NCI-H748 treated with DMSO at 0.1 percent for 48 hours (cell line): ENCODE data around the gene C6orf15.
A peak's percentile ranks its signal among the peaks of the same experiment; 100 is the strongest.

Source experiments
- DNase-seq: peaks from one replicate; lab custom pipeline; 2025; lab: John Stamatoyannopoulos, UW

C6orf15 gene

DNA sequence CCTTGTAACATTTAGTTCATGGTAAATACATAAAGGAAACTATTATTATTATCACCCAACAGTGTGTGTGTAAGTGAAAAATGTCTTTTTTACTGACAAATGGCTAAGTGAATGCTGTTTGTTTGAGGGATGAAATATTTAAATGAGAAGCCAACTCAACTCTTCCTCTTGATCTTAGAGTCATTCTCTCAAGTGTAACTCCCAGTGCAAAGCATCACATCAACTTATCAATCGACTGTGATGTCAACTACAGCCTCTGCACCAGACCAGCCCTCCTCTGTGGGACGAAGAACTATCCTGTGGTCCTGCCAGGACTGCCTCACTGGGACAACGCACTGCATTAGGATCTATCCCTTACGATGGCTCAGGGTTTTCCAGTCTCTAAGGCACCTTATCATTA lies 5.3 kb downstream of the C6orf15 start:
- no peak for DNase-seq

DNA sequence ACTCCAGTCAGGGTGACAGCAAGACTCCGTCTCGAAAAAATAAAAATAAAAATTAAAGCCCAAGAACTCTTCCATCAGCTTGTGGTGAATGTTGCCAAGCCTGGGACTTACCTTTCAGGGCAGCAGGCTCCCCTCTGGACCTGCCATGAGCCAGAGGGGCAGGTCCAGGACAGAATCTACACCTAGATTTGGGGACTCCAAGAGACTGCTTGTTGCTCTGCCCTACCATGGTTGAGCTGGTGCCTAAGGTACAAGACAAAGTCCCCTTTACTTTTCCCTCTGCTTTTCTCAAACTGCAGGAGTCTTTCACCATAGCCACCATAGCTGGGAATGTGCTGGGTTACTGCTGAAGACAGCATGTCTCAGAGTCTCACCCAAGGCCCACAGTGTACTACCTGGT lies 9.2 kb downstream of the C6orf15 start:
- DNase-seq: no peak

- no peak for DNase-seq
Measured at GRCh38 chr6:31098449-31098938, 13.9 kb downstream of the C6orf15 start.

DNA sequence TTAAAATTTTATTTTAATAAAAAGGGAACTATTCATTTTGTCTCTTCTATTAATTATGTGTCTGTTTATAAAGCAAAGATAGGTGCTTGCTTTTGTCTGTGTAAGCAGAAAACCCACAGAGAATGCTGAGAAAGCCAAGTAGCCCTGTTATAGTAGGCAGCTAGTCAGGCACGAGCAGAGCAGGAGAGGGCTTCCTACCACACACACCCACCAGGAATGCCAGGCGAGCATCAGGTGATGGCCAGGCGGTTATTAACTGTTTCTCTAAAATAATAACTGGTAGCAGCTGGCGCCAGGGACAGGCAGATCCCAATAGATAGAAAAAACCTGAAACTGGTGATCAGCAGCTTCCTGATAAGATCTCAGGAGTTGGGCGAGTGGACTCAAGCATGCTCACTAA lies 15.7 kb downstream of the C6orf15 start:
- DNase-seq: no peak

DNA sequence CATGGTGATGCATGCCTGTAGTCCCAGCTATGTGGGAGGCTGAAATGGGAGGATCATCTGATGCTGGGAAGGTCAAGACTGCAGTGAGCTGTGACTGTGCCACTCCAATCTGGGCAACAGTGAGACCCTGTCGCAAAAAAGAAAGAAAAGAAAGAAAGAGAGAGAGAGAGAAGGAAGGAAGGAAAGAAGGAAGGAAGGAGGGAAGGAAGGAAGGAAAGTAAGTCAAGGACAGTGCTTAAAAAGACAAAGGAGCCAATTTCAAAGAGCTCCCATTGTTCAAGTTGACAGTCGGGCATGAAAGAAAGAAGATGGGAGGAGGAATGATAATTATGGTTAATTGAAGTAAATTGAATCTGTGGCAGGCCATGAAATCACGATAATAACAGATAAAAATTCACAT lies 16.2 kb downstream of the C6orf15 start:
- no peak for DNase-seq

DNA sequence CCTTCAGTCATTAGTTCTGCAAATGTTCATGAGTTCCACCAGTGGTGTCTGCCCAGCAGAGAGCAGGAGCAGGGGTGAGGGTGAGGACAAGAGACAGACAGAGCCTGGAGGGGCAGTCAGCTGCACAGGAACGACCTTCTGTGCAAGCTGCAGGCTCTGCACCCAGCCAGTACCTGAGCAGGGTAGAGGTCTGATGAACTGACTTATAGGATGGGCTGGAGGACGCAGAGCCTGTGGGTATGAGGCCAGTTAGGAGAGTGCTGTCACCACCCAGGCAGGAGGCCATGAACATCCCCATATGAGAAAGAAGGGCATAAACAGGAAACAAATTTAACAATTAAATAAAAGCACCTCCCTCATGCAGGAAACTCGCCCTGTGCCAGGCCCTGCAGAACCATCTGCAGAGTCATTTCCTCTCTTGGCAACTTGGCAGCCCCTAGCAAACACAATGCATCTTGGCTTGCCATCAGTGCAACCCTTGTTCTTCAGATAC lies 17.9 kb downstream of the C6orf15 start:
- no peak for DNase-seq

GRCh38 chr6:31092769-31093505 lies 19.4 kb downstream of the C6orf15 start:
- DNase-seq: no peak

GRCh38 chr6:31092238-31092637 lies 20.1 kb downstream of the C6orf15 start:
- no peak for DNase-seq

DNA sequence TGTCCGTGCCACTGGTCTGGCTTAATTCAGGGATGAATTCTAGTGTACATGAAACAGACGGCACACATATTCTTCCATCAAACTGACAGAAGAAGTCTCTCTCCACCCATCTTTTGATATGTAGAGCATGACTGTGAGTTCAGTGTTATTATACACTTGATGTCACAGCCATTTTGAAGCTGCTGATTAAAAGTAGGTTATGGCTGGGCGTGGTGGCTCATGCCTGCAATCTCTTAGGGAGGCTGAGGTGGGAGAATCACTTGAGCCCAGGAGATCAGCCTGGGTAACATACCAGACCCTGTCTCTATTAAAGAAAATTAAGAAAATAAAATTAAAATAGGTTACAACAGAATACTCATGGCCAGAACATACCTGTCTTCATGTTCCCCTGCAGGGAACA lies 20.7 kb downstream of the C6orf15 start:
- DNase-seq: no peak

GRCh38 chr6:31090973-31091364 lies 21.4 kb downstream of the C6orf15 start:
- no peak for DNase-seq

DNA sequence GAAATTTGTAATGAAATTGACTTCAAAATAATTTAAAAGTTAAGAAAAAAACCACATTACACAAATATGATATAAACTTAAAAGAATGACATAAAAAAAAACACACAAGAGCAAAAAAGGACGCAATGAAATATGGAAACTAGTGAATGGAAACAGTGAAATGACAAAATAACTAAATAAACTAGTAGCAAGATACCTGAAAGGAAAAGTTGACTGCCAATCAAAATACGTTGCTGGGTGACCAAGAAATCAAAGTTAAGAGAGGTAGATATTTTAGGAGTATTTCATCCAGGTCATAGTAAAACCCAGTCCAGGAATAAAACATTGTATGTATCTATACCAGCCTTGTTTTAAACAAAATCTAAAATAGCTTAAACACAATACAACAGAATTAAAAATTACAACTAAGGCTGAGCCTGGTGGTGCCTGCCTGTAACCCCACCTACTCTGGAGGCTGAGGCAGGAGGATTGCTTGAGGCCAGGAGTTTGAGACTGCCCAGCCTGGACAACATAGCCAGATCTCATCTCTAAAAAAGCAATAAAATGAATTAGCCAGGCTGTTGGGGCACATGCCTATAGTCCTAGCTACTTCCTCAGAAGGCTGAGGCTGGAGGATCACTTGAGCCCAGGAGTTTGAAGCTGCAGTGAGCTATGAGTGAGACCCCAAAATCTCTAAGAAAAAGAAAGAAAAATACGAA lies 22.0 kb downstream of the C6orf15 start:
- DNase-seq: no peak

- DNase-seq: peak; percentile 58
Measured at GRCh38 chr6:31087494-31088089, 24.8 kb downstream of the C6orf15 start.

DNA sequence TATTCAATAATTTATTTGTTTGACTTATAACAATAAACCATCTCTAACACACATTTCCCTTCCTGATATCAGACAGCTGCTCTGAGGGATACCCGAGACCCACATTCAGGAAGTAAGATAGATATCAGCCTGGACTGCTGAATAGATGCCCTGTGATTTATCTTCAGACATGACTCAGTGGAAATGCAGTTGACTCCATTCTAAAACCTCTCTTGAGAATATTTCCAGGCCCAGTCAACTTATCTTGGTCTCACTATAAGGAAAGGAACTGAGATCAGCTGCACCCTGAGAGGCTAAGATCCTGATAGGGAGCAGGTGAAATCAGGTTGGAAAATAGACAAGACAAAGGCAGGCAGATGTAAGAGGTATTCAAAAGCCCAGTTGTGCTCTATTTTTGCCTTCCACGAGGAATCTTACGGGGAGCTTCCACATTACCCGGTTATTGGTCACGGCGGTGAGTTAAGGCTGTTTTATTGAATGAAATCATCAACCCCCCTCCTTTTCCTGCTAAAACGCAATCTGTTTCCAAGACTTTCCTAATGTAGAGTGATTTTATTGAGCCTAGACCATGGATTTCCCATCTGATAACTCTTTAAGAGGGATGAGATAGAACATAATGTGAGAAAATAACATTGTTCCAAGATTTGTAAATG lies 25.5 kb downstream of the C6orf15 start:
- no peak for DNase-seq

- no peak for DNase-seq
Measured at GRCh38 chr6:31083742-31084354, 28.5 kb downstream of the C6orf15 start.

DNA sequence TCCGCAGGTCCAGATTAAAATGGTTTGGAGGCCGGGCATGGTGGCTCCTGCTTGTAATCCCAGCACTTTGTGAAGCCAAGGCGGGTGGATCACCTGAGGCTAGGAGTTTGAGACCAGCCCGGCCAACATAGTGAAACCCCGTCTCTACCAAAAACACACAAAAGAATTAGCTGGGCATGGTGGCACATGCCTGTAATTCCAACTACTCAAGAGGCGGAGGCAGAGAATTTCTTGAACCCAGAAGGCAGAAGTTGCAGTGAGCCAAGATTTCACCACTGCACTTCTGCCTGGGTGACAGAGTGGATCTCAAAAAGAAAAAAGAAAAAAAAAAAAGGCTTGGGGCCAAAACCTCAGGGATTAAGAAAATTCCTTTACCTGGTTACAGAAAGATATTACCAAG lies 30.5 kb downstream of the C6orf15 start:
- no peak for DNase-seq

DNA sequence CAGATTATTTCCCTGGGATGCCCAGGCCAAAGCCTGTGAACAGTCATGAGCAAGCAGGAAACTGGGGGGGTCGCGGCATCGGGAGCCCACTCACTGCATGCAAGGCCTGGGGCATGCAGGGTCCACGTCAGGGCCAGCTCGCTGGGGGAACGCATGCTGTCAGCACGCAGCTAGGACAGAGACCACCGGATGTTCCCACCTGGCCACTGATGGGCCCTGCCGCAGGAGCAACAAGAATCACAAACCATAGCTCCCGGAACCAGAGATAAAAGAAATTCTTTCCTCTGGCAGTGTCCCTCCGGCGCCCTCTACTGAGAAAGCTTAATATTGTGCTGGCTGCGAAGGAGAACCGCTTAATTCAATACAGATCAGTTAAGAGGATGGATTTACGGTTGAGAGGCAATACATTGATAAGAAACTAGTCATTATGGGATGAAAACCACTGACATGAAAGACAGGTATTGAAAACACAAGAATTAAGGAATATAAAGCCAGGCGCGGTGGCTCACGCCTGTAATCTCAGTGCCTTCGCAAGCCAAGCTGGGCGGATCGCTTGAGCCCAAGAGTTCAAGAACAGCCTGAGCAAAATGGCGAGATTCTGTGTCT lies 32.6 kb downstream of the C6orf15 start:
- peak; percentile 77 for DNase-seq

- no peak for DNase-seq
Measured at GRCh38 chr6:31076611-31077010, 35.8 kb downstream of the C6orf15 start.

GRCh38 chr6:31075528-31075927 lies 36.8 kb downstream of the C6orf15 start:
- DNase-seq: no peak

GRCh38 chr6:31074401-31074800 lies 38.0 kb downstream of the C6orf15 start:
- no peak for DNase-seq

GRCh38 chr6:31070711-31071197 lies 41.6 kb downstream of the C6orf15 start:
- no peak for DNase-seq

GRCh38 chr6:31068669-31069340 lies 43.6 kb downstream of the C6orf15 start:
- peak; percentile 95 for DNase-seq
